LoVo (cell line): ENCODE measurements around the gene SLF1.

ENCODE experiments used
- DNase-seq: peaks from one replicate; pipeline ENCODE4 v3.0.0-alpha.2; 2016; ENCODE audit warnings: low spot score

The SLF1 gene

GRCh38 chr5:94661086-94661485 is 42.6 kb downstream of the SLF1 start:
- no peak for DNase-seq

GRCh38 chr5:94667937-94668336 is 49.5 kb downstream of the SLF1 start:
- DNase-seq = no peak

- DNase-seq = no peak
Measured at GRCh38 chr5:94670726-94671125, 52.3 kb downstream of the SLF1 start.

GRCh38 chr5:94672746-94673145 is 54.3 kb downstream of the SLF1 start:
- DNase-seq = no peak

GRCh38 chr5:94674490-94675382 is 56.3 kb downstream of the SLF1 start:
- no peak for DNase-seq

- DNase-seq = no peak
Measured at GRCh38 chr5:94675965-94676618, 57.6 kb downstream of the SLF1 start.

GRCh38 chr5:94682814-94683520 is 64.5 kb downstream of the SLF1 start:
- no peak for DNase-seq

- DNase-seq = no peak
Measured at GRCh38 chr5:94689908-94690307, 71.4 kb downstream of the SLF1 start.

GRCh38 chr5:94690778-94691177 is 72.3 kb downstream of the SLF1 start:
- no peak for DNase-seq

GRCh38 chr5:94691291-94691690 is 72.8 kb downstream of the SLF1 start:
- DNase-seq = no peak

GRCh38 chr5:94691949-94692348 is 73.5 kb downstream of the SLF1 start:
- no peak for DNase-seq

GRCh38 chr5:94692581-94692980 is 74.1 kb downstream of the SLF1 start:
- DNase-seq = no peak

- DNase-seq = peak; percentile 54
Measured at GRCh38 chr5:94693043-94693822, 74.8 kb downstream of the SLF1 start.

GRCh38 chr5:94693845-94694370 is 75.4 kb downstream of the SLF1 start:
- DNase-seq = no peak

- DNase-seq = no peak
Measured at GRCh38 chr5:94694671-94695070, 76.2 kb downstream of the SLF1 start.

- DNase-seq = no peak
Measured at GRCh38 chr5:94698197-94698596, 79.7 kb downstream of the SLF1 start.

- no peak for DNase-seq
Measured at GRCh38 chr5:94699562-94699961, 81.1 kb downstream of the SLF1 start.

- no peak for DNase-seq
Measured at GRCh38 chr5:94700592-94700991, 82.1 kb downstream of the SLF1 start.

GRCh38 chr5:94702729-94703128 is 84.3 kb downstream of the SLF1 start:
- DNase-seq = no peak

GRCh38 chr5:94705427-94705826 is 87.0 kb downstream of the SLF1 start:
- DNase-seq = no peak

- no peak for DNase-seq
Measured at GRCh38 chr5:94707359-94707758, 88.9 kb downstream of the SLF1 start.

- no peak for DNase-seq
Measured at GRCh38 chr5:94709277-94709676, 90.8 kb downstream of the SLF1 start.
